HepG2 (cell line): ENCODE results near the gene CLMP. TPM values are rescaled to one million over a fixed set of nuclear protein-coding genes. Genes with fewer than 3 reads are reported as not detected.

Experiments used
- ATAC-seq: fragments of 200-7000 bp; cut with Tn5 transposase; 3 replicates; pipeline ENCODE4 v1.9.1; 2020; ENCODE audit warnings: mild to moderate bottlenecking, moderate library complexity
- BruUV-seq: library from RNA; stranded (reverse); fragments of 400-500 nt; replicated peaks from 2 replicates; lab custom pipeline; 2021; lab: Mats Ljungman, UMichigan
- CTCF ChIA-PET: fragments of 300-600 bp; formaldehyde crosslinking; extraction: SDS; loops from one replicate; lab custom pipeline; 2021; ENCODE audit warnings: low total read pairs, inconsistent platforms, low intra/inter-chr PET ratio; lab: Yijun Ruan, JAX
- POLR2A ChIA-PET: fragments of 350-600 bp; sonication (Branson Sonifier 250); formaldehyde crosslinking; loops from one replicate; lab custom pipeline; 2020; ENCODE audit warnings: antibody characterized with exemption, inconsistent platforms; lab: Yijun Ruan, JAX
- DNase-seq: peaks from one replicate; pipeline ENCODE4 v3.0.0-alpha.2; 2015; ENCODE audit warnings: low spot score
- FAIRE-seq: peaks from 3 replicates; lab custom pipeline; 2011; peaks lifted over from hg19 to GRCh38; lab: Jason Lieb, UNC
- H2AFZ ChIP-seq: one replicate; pipeline ENCODE4 v1.6.1; 2011; ENCODE audit warnings: low read length, inconsistent platforms
- H3K27ac ChIP-seq: fragments of 300-600 bp; 3 replicates; pipeline ENCODE4 v1.8.0; 2011; ENCODE audit warnings: mixed run types, mild to moderate bottlenecking, mixed read lengths, low read length, inconsistent platforms; ENCODE audit not compliant: insufficient read depth; ENCODE audit errors: extremely low read length
- H3K27me3 ChIP-seq, 2 experiments: fragments of 200-600 bp in 1 of 2; 2 replicates in 1 of 2; 3 replicates in 1 of 2; pipeline versions ENCODE4 v1.6.0 to v1.8.0; 2011; ENCODE audit warnings: low read length in 2 of 2, mild to moderate bottlenecking in 2 of 2, moderate library complexity in 2 of 2, inconsistent platforms in 1 of 2; ENCODE audit not compliant: insufficient read depth in 2 of 2, control insufficient read depth in 1 of 2
- H3K36me3 ChIP-seq, 2 experiments: fragments of 200-600 bp in 1 of 2; replicated peaks in 1 of 2; 2 replicates in 1 of 2; 3 replicates in 1 of 2; pipeline versions ENCODE4 v1.5.1 to v1.8.0; 2011; ENCODE audit warnings: low read length in 2 of 2, inconsistent platforms in 1 of 2; ENCODE audit not compliant: insufficient read depth in 2 of 2, control insufficient read depth in 1 of 2
- H3K4me1 ChIP-seq: 2 replicates; pipeline ENCODE4 v1.5.1; 2012; ENCODE audit warnings: low read length, inconsistent platforms; ENCODE audit not compliant: insufficient read depth
- H3K4me2 ChIP-seq: 2 replicates; pipeline ENCODE4 v1.6.0; 2011; ENCODE audit warnings: low read depth, low read length, inconsistent platforms
- H3K4me3 ChIP-seq, 3 experiments: fragments of 200-600 bp in 1 of 3; sonication (generic), shearing (Covaris generic) in 1 of 3; replicated peaks in 1 of 3; 2 replicates each; pipeline ENCODE4 v1.5.1; 2011 to 2016; ENCODE audit warnings: low read length in 3 of 3, inconsistent platforms in 2 of 3, low read depth in 2 of 3, mild to moderate bottlenecking in 2 of 3, control low read depth in 1 of 3, mixed read lengths in 1 of 3; ENCODE audit not compliant: insufficient read depth in 1 of 3
- H3K79me2 ChIP-seq: one replicate; pipeline ENCODE4 v1.6.1; 2011; ENCODE audit warnings: low read length, inconsistent platforms; ENCODE audit not compliant: insufficient read depth
- H3K9ac ChIP-seq: 2 replicates; pipeline ENCODE4 v1.6.0; 2011; ENCODE audit warnings: mild to moderate bottlenecking, low read depth, low read length, inconsistent platforms; ENCODE audit not compliant: insufficient read depth
- H3K9me3 ChIP-seq: 2 replicates; pipeline ENCODE4 v1.5.1; 2012; ENCODE audit warnings: mild to moderate bottlenecking, low read length
- H4K20me1 ChIP-seq: 2 replicates; pipeline ENCODE4 v1.6.0; 2011; ENCODE audit warnings: inconsistent platforms, mild to moderate bottlenecking, low read length, moderate library complexity; ENCODE audit not compliant: insufficient read depth
- AGO2 ChIP-seq: fragments of 200-400 bp; formaldehyde crosslinking; optimal IDR thresholded peaks from 2 replicates; pipeline ENCODE3; 2017; ENCODE audit warnings: mild to moderate bottlenecking, low read depth, low read length, moderate library complexity
- GTF3A ChIP-seq: sonication (generic); formaldehyde crosslinking; conservative IDR thresholded peaks from 2 replicates; pipeline ENCODE4 v1.4.0; 2020; ENCODE audit warnings: mild to moderate bottlenecking, missing genetic modification reagents
- JARID2 ChIP-seq: sonication (generic); formaldehyde crosslinking; IDR thresholded peaks from 2 replicates; pipeline ENCODE4 v1.8.1; 2023; ENCODE audit warnings: missing genetic modification reagents, inconsistent platforms; ENCODE audit not compliant: insufficient replicate concordance
- MATR3 ChIP-seq: sonication (generic); formaldehyde crosslinking; IDR thresholded peaks from 2 replicates; pipeline ENCODE4 v1.4.0; 2020; ENCODE audit warnings: missing genetic modification reagents
- POLR2A ChIP-seq, 2 experiments: IDR thresholded peaks; 2 replicates each; pipeline ENCODE4 v1.6.1; 2011; ENCODE audit warnings: low read depth in 2 of 2, low read length in 2 of 2, mild to moderate bottlenecking in 1 of 2, moderate library complexity in 1 of 2; ENCODE audit not compliant: insufficient read depth in 1 of 2
- SNAI1 ChIP-seq: sonication (generic); formaldehyde crosslinking; IDR thresholded peaks from 2 replicates; pipeline ENCODE4 v1.5.0; 2020; ENCODE audit warnings: mild to moderate bottlenecking, missing genetic modification reagents, borderline replicate concordance
- SP4 ChIP-seq: sonication (generic); formaldehyde crosslinking; IDR thresholded peaks from 2 replicates; pipeline ENCODE4 v1.8.1; 2023; ENCODE audit warnings: mild to moderate bottlenecking, missing genetic modification reagents
- XBP1 ChIP-seq: sonication (generic); formaldehyde crosslinking; IDR thresholded peaks from 2 replicates; pipeline ENCODE4 v1.5.0; 2020; ENCODE audit warnings: missing genetic modification reagents
- ZSCAN29 ChIP-seq: sonication (generic); formaldehyde crosslinking; conservative IDR thresholded peaks from 2 replicates; pipeline ENCODE4 v1.4.0; 2020; ENCODE audit warnings: mild to moderate bottlenecking, missing genetic modification reagents
- WGBS: methylation state at CpG from one replicate; pipeline ENCODE4 v1.1.6; 2017; ENCODE audit warnings: low lambda C conversion rate; 5-methylcytosine and 5-hydroxymethylcytosine counted together
- in situ Hi-C: cut with HindIII; loops from 2 replicates; pipeline ENCODE4 v1.10.0; 2017; ENCODE audit warnings: low pct_unique_long_range_greater_than_20kb; ENCODE audit not compliant: extremely low pct_ligation_motif_present
- intact Hi-C: fragments of 100-400 bp; cut with micrococcal nuclease; formaldehyde crosslinking; loops from one replicate; pipeline ENCODE4 v1.10.0; 2022; ENCODE audit not compliant: unreplicated experiment
- polyA plus RNA-seq, 8 experiments: library from polyadenylated mRNA; depleted of rRNA in 3 of 8; stranded (reverse) in 7 of 8; unstranded in 1 of 8; fragments of >200 nt; fragmentation: Illumina TruSeq in 4 of 8; extraction: Trizol in 4 of 8; gene quantifications; 2 replicates each; pipeline versions ENCODE4 v1.2.1 to v1.2.3, GENCODE V29; 2011 to 2016; ENCODE audit warnings: low read depth in 4 of 8, missing spikeins in 1 of 8, mixed read lengths in 1 of 8; ENCODE audit not compliant: insufficient read depth in 1 of 8
- total RNA-seq, 5 experiments: library from RNA; depleted of rRNA; stranded (reverse); fragments of >200 nt; fragmentation: Illumina TruSeq; extraction: Trizol; gene quantifications; 2 replicates each; pipeline ENCODE4 v1.2.3, GENCODE V29; 2016; ENCODE audit warnings: low read depth in 1 of 5
- TF ChIP-seq, protein P1 (sequence below): sonication (generic); formaldehyde crosslinking; IDR thresholded peaks from 2 replicates; pipeline ENCODE4 v1.4.0; 2020; ENCODE audit warnings: missing genetic modification reagents, borderline replicate concordance
- TF ChIP-seq, protein P2 (sequence below): sonication (generic); formaldehyde crosslinking; IDR thresholded peaks from 2 replicates; pipeline ENCODE4 v1.9.0; 2021; ENCODE audit warnings: missing genetic modification reagents, mild to moderate bottlenecking, borderline replicate concordance
- TF ChIP-seq, protein P3 (sequence below): sonication (generic); formaldehyde crosslinking; IDR thresholded peaks from 2 replicates; pipeline ENCODE4 v1.5.0; 2020; ENCODE audit warnings: missing genetic modification reagents

Gene CLMP
- total and polyA plus RNA-seq, 2 of the 13 experiments (the other 11 are each of a cell fraction or from before 2014, with no cell fraction given): not detected

DNA sequence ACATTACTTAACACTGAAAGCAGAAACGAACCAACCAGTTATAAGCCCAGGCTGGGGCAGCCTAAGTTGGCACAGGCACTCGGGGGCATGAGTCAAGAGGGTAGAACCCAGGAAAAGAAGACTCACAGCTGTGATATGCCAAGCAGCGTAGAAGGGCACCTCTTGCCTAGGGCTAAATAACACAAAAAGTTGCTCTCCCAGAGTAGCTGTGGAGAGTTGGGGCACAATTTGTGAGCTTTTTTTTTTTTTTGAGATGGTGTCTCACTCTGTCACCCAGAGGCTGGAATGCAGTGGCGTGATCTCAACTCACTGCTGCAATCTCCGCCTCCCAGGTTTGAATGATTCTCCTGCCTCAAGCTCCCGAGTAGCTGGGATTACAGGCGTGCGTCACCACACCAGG lies 8.8 kb downstream of the CLMP start:
- Histone ChIP-seq H4K20me1 (no peaks in the 10 kb centered on the region), H3K4me1 (peaks cover 8% of the 10 kb centered on the region; the same call in 1 of the 2 replicates)
- DNase-seq: no peak
- TF ChIP-seq, protein P1, sequence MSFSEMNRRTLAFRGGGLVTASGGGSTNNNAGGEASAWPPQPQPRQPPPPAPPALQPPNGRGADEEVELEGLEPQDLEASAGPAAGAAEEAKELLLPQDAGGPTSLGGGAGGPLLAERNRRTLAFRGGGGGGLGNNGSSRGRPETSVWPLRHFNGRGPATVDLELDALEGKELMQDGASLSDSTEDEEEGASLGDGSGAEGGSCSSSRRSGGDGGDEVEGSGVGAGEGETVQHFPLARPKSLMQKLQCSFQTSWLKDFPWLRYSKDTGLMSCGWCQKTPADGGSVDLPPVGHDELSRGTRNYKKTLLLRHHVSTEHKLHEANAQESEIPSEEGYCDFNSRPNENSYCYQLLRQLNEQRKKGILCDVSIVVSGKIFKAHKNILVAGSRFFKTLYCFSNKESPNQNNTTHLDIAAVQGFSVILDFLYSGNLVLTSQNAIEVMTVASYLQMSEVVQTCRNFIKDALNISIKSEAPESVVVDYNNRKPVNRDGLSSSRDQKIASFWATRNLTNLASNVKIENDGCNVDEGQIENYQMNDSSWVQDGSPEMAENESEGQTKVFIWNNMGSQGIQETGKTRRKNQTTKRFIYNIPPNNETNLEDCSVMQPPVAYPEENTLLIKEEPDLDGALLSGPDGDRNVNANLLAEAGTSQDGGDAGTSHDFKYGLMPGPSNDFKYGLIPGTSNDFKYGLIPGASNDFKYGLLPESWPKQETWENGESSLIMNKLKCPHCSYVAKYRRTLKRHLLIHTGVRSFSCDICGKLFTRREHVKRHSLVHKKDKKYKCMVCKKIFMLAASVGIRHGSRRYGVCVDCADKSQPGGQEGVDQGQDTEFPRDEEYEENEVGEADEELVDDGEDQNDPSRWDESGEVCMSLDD (CRISPR knock-in tag): no peak
- no peak for TF ChIP-seq XBP1
- TF ChIP-seq ZSCAN29: no peak
- no peak for TF ChIP-seq MATR3 (CRISPR knock-in tag)
- TF ChIP-seq JARID2 (CRISPR knock-in tag): no peak
- no peak for TF ChIP-seq SNAI1 (CRISPR knock-in tag)
- no peak for TF ChIP-seq GTF3A (CRISPR knock-in tag)
- no peak for TF ChIP-seq POLR2A (IDR thresholded peaks at IDR 0.05; ENCODE audit: insufficient read depth in 1 of 2, low read depth in 2 of 2, low read length in 2 of 2)
- TF ChIP-seq SP4 (CRISPR knock-in tag): no peak
- TF ChIP-seq AGO2: no peak
- TF ChIP-seq, protein P2, sequence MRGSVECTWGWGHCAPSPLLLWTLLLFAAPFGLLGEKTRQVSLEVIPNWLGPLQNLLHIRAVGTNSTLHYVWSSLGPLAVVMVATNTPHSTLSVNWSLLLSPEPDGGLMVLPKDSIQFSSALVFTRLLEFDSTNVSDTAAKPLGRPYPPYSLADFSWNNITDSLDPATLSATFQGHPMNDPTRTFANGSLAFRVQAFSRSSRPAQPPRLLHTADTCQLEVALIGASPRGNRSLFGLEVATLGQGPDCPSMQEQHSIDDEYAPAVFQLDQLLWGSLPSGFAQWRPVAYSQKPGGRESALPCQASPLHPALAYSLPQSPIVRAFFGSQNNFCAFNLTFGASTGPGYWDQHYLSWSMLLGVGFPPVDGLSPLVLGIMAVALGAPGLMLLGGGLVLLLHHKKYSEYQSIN (CRISPR knock-in tag): no peak
- TF ChIP-seq, protein P3, sequence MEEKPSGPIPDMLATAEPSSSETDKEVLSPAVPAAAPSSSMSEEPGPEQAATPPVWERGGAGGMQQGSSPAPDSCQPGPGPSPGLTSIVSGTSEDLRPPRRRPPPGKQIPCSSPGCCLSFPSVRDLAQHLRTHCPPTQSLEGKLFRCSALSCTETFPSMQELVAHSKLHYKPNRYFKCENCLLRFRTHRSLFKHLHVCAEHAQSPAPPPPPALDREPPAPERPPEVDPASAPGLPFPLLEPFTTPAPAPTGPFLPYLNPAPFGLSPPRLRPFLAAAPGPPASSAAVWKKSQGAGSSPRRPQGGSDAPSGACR: no peak
- TF ChIP-seq, all 625 proteins: peak for 0
- H3K4me2 ChIP-seq: no peak overlapping the region
- H3K79me2 ChIP-seq: no peaks in the 10 kb centered on the region
- H3K9ac ChIP-seq: no peak overlapping the region
- in situ Hi-C loops (no loop called here), intact Hi-C loops (no loop called here)
- BruUV-seq: no TSS peak
- WGBS: 49% methylated on average over 7 of the region's 8 CpGs
- no peak overlapping the region for H2AFZ ChIP-seq
- peaks cover 2 to 30% of the 10 kb centered on the region in 2 experiments; a peak in 3 of 5 replicates for H3K27me3 ChIP-seq
- ChIA-PET POLR2A (no interaction called here), CTCF (no interaction called here)
- H3K27ac ChIP-seq: no peak overlapping the region
- FAIRE-seq (no peak), ATAC-seq (no peak)
- H3K4me3 ChIP-seq: no peak overlapping the region
- H3K9me3 ChIP-seq: no peaks in the 10 kb centered on the region
- H3K36me3 ChIP-seq: no peaks in the 10 kb centered on the region
